ENCODE measurements around the gene ALDH1A3.

ALDH1A3 gene

GRCh38 chr15:100958326-100959065 lies 78.9 kb downstream of the ALDH1A3 start:
- DNase-seq: no peak

- DNase-seq: no peak
Observed at GRCh38 chr15:100959066-100960050, 79.7 kb downstream of the ALDH1A3 start.

Data from NCI-H187 treated with DMSO at 0.1 percent for 48 hours (cell line).